HEK293T (cell line): ENCODE results near the gene TMIE.
"Not testable (repeated sequence)": the region's sequence is repeated elsewhere in the genome, so short reads cannot be mapped to it uniquely, and the experiment has no call there.

Experiments used
- CTCF ChIA-PET: fragments of 350-600 bp; formaldehyde crosslinking; extraction: SDS; loops from one replicate; lab custom pipeline; 2021; ENCODE audit warnings: antibody characterized with exemption, inconsistent platforms; lab: Yijun Ruan, JAX
- POLR2A ChIA-PET: fragments of 350-600 bp; formaldehyde crosslinking; extraction: SDS; loops from one replicate; lab custom pipeline; 2020; ENCODE audit warnings: antibody characterized with exemption, inconsistent platforms; lab: Yijun Ruan, JAX
- DNase-seq: peaks from one replicate; pipeline ENCODE4 v3.0.0; 2012; ENCODE audit warnings: mixed read lengths; ENCODE audit errors: extremely low spot score
- ARNT ChIP-seq: fragments of 450-650 bp; IDR thresholded peaks from 2 replicates; pipeline ENCODE4 v1.6.1; 2017; ENCODE audit warnings: mild to moderate bottlenecking
- BHLHE40 ChIP-seq: fragments of 450-650 bp; IDR thresholded peaks from 2 replicates; pipeline ENCODE4 v1.6.1; 2016; ENCODE audit warnings: mild to moderate bottlenecking, moderate library complexity, borderline replicate concordance
- CTBP1 ChIP-seq: fragments of 450-650 bp; IDR thresholded peaks from 2 replicates; pipeline ENCODE4 v1.6.1; 2016; ENCODE audit warnings: borderline replicate concordance
- ELF4 ChIP-seq: fragments of 450-650 bp; IDR thresholded peaks from 2 replicates; pipeline ENCODE4 v1.6.1; 2017; ENCODE audit warnings: antibody characterized with exemption
- FOXA1 ChIP-seq: fragments of 450-650 bp; IDR thresholded peaks from 2 replicates; pipeline ENCODE4 v1.6.1; 2016; ENCODE audit warnings: mild to moderate bottlenecking
- FOXK2 ChIP-seq: fragments of 450-650 bp; IDR thresholded peaks from 2 replicates; pipeline ENCODE4 v1.6.1; 2016; ENCODE audit warnings: mild to moderate bottlenecking
- FOXM1 ChIP-seq: fragments of 450-650 bp; IDR thresholded peaks from 2 replicates; pipeline ENCODE4 v1.6.1; 2017; ENCODE audit warnings: mild to moderate bottlenecking, borderline replicate concordance
- HDGF ChIP-seq: fragments of 450-650 bp; IDR thresholded peaks from 2 replicates; pipeline ENCODE4 v1.6.1; 2017; ENCODE audit warnings: antibody characterized with exemption, borderline replicate concordance
- L3MBTL2 ChIP-seq: fragments of 450-650 bp; conservative IDR thresholded peaks from 2 replicates; pipeline ENCODE4 v1.6.1; 2016; ENCODE audit warnings: mild to moderate bottlenecking
- LEF1 ChIP-seq: fragments of 450-650 bp; IDR thresholded peaks from 2 replicates; pipeline ENCODE4 v1.6.1; 2017; ENCODE audit warnings: mild to moderate bottlenecking, borderline replicate concordance
- NFRKB ChIP-seq: fragments of 450-650 bp; IDR thresholded peaks from 2 replicates; pipeline ENCODE4 v1.6.1; 2016; ENCODE audit warnings: mild to moderate bottlenecking, moderate library complexity
- PKNOX1 ChIP-seq: fragments of 450-650 bp; IDR thresholded peaks from 2 replicates; pipeline ENCODE4 v1.6.1; 2016
- SP1 ChIP-seq: fragments of 450-650 bp; IDR thresholded peaks from 2 replicates; pipeline ENCODE4 v1.6.1; 2017
- SUZ12 ChIP-seq: fragments of 450-650 bp; IDR thresholded peaks from 2 replicates; pipeline ENCODE4 v1.6.1; 2016; ENCODE audit warnings: mild to moderate bottlenecking
- TARDBP ChIP-seq: fragments of 450-650 bp; IDR thresholded peaks from 2 replicates; pipeline ENCODE4 v1.6.1; 2016
- ZNF384 ChIP-seq: fragments of 450-650 bp; IDR thresholded peaks from 2 replicates; pipeline ENCODE4 v1.6.1; 2016

The TMIE gene

GRCh38 chr3:46733026-46733800, 32.0 kb downstream of the TMIE start:
- CTCF ChIA-PET: no interaction called here
- no peak for DNase-seq
- POLR2A ChIA-PET: interaction anchor here (0.7 kb wide), 1 partner anchor 10 kb away, joined by 3 read pairs; no protein-coding TSS in a partner anchor
- TF ChIP-seq ZNF384 (no peak), NFRKB (no peak), FOXM1 (no peak), PKNOX1 (no peak), HDGF (no peak), ARNT (no peak), CTBP1 (no peak)

GRCh38 chr3:46734773-46735172, 33.6 kb downstream of the TMIE start:
- ChIA-PET CTCF (no interaction called here), POLR2A (no interaction called here)
- DNase-seq: no peak
- TF ChIP-seq ARNT (no peak), FOXA1 (no peak), L3MBTL2 (no peak), ELF4 (no peak), ZNF384 (no peak), CTBP1 (no peak), HDGF (no peak)

DNA sequence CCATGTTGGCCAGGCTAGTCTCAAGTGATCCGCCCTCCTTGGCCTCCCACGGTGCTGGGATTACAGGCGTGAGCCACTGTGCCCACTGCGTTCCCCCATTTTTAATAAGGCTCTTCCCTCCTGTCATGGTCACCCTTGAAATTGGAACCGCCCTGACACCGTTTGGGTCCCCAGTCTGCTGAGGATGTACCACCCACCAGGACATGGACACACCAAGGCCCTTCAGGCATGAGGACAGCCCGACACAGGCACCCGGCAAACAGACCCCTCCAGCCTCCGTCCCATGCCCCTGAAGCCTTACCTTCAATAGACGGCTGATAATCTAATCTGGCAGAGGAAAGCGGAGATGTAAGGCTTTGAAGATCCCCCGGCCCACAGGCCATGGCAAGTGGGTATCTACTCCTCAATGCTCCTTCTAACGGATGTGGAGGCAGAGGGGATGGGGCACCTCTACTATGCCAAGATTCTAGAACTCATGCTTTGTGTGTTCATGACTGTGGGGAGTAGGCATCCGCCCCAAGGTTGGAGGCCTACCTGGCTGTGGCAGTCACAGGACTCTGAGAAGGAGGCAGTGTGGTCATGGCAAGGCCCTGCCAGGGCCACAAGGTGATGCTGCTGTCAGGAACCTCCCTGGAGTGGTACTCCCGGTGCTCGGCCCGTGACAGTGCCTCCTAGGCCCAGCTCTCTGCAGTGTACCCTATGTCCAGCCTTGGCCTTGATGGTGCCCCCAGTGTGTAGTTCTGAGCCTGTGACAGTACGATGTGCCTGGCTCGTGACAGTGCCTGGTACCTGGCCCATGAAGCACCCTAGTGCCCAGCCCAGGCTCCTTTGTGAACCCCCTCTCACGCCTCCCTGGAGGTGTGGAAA, 35.0 kb downstream of the TMIE start:
- TF ChIP-seq LEF1 (no peak), TARDBP (no peak), FOXM1 (no peak), BHLHE40 (no peak), SP1 (no peak), NFRKB (no peak), FOXK2 (no peak), PKNOX1 (no peak)
- DNase-seq: no peak
- CTCF ChIA-PET: no interaction called here
- POLR2A ChIA-PET: interaction anchor here (1.3 kb wide), 1 partner anchor 109 kb away, joined by 3 read pairs; no protein-coding TSS in a partner anchor

- DNase-seq: no peak
- TF ChIP-seq CTBP1 (no peak), BHLHE40 (no peak), ZNF384 (no peak), SUZ12 (no peak), NFRKB (no peak), FOXA1 (no peak)
- POLR2A ChIA-PET: interaction anchor here (1.3 kb wide), 1 partner anchor 108 kb away, joined by 3 read pairs; no protein-coding TSS in a partner anchor
- CTCF ChIA-PET: no interaction called here
Measured at GRCh38 chr3:46737329-46737731, 36.1 kb downstream of the TMIE start.

GRCh38 chr3:46739565-46739964, 38.4 kb downstream of the TMIE start:
- DNase-seq, POLR2A ChIA-PET, CTCF ChIA-PET: not testable (repeated sequence)

- no peak for TF ChIP-seq FOXK2
- no peak for TF ChIP-seq ZNF384
- TF ChIP-seq SP1: no peak
- no peak for TF ChIP-seq ELF4
- no peak for TF ChIP-seq BHLHE40
- no peak for TF ChIP-seq HDGF
- no peak for TF ChIP-seq LEF1
- no peak for TF ChIP-seq FOXM1
- no peak for TF ChIP-seq PKNOX1
- TF ChIP-seq SUZ12: no peak
- no peak for TF ChIP-seq CTBP1
- no peak for TF ChIP-seq L3MBTL2
- TF ChIP-seq FOXA1: no peak
- no peak for TF ChIP-seq TARDBP
- TF ChIP-seq NFRKB: no peak
- no peak for TF ChIP-seq ARNT
- POLR2A ChIA-PET: no interaction called here
- CTCF ChIA-PET: no interaction called here
- DNase-seq: no peak
Measured at GRCh38 chr3:46742992-46743585, 41.9 kb downstream of the TMIE start.

GRCh38 chr3:46746711-46747110, 45.5 kb downstream of the TMIE start:
- no peak for TF ChIP-seq SUZ12
- no peak for TF ChIP-seq HDGF
- no peak for TF ChIP-seq SP1
- no peak for TF ChIP-seq ZNF384
- no peak for TF ChIP-seq TARDBP
- ChIA-PET CTCF (no interaction called here), POLR2A (no interaction called here)
- DNase-seq: no peak
